OCI-LY3 (cell line): ENCODE results near the gene RELN.

ENCODE experiments used
- H2AFZ ChIP-seq: fragments of 200-600, 300-600 bp; shearing (Covaris generic); 2 replicates; pipeline ENCODE4 v1.6.0; 2014; ENCODE audit warnings: antibody characterized with exemption, low read depth, low read length
- H3K27ac ChIP-seq: fragments of 200-600, 300-600 bp; sonication (generic); 2 replicates; pipeline ENCODE4 v1.5.1; 2014; ENCODE audit warnings: mild to moderate bottlenecking, low read length, moderate library complexity, mixed read lengths
- H3K27me3 ChIP-seq: fragments of 200-600, 300-600 bp; sonication (generic); 2 replicates; pipeline ENCODE4 v1.6.1; 2014; ENCODE audit warnings: low read depth, low read length, mixed read lengths
- H3K36me3 ChIP-seq: fragments of 200-600, 300-600 bp; sonication (generic); replicated peaks from 2 replicates; pipeline ENCODE3; 2014; ENCODE audit warnings: low read depth, low read length, mixed read lengths
- H3K4me1 ChIP-seq: fragments of 300-600, 200-600 bp; sonication (generic); 2 replicates; pipeline ENCODE4 v1.6.1; 2014; ENCODE audit warnings: low read length, mixed read lengths
- H3K4me2 ChIP-seq: fragments of 200-600, 300-600 bp; sonication (generic); 2 replicates; pipeline ENCODE4 v1.6.1; 2014; ENCODE audit warnings: low read length, mixed read lengths
- H3K4me3 ChIP-seq: fragments of 300-600, 200-600 bp; sonication (generic); 2 replicates; pipeline ENCODE4 v1.5.1; 2014; ENCODE audit warnings: antibody characterized with exemption, mild to moderate bottlenecking, low read length, moderate library complexity
- H3K79me2 ChIP-seq: fragments of 300-600, 200-600 bp; shearing (Covaris generic); 2 replicates; pipeline ENCODE4 v1.6.1; 2014; ENCODE audit warnings: mild to moderate bottlenecking, low read length, mixed read lengths
- H3K9ac ChIP-seq: fragments of 300-600, 200-600 bp; shearing (Covaris generic); 2 replicates; pipeline ENCODE4 v1.6.0; 2014; ENCODE audit warnings: mild to moderate bottlenecking, low read length, moderate library complexity
- H3K9me3 ChIP-seq: fragments of 200-600, 300-600 bp; shearing (Covaris generic); 2 replicates; pipeline ENCODE4 v1.6.1; 2014; ENCODE audit warnings: low read length, mixed read lengths; ENCODE audit not compliant: insufficient read depth
- H4K20me1 ChIP-seq: fragments of 200-600, 300-600 bp; sonication (generic); 2 replicates; pipeline ENCODE4 v1.6.1; 2016; ENCODE audit warnings: low read length, mixed read lengths; ENCODE audit not compliant: insufficient read depth
- EZH2phosphoT487 ChIP-seq: fragments of 200-600 bp; shearing (Covaris generic); IDR thresholded peaks from 2 replicates; pipeline ENCODE4 v1.6.1; 2018; ENCODE audit warnings: antibody characterized with exemption, mixed run types, low read depth
- TF ChIP-seq, protein P1 (sequence below): fragments of 200-600, 300-600 bp; sonication (generic); IDR thresholded peaks from 2 replicates; pipeline ENCODE4 v1.5.1; 2014; ENCODE audit warnings: antibody characterized with exemption, low read length, low read depth

RELN gene

DNA sequence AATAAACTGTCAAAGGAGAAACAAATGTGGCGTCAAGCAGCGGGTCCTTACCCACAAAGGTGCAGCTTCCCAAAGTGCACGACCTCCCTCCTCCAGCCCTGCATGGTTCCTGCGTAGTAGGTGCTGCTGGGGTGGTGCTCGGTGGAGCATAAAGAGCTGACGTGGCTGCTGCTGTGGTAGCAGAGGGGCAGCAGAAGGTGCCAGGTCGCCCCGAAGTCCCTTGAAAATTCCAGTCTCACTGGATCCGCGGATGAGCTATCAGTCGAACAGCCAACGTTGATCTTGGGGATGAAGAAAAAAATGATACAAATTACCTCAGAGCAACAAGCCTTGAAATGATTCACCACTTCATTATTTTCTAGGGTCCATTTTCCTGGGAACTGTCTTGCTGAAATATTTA, 438.4 kb downstream of the RELN start:
- TF ChIP-seq, protein P1, sequence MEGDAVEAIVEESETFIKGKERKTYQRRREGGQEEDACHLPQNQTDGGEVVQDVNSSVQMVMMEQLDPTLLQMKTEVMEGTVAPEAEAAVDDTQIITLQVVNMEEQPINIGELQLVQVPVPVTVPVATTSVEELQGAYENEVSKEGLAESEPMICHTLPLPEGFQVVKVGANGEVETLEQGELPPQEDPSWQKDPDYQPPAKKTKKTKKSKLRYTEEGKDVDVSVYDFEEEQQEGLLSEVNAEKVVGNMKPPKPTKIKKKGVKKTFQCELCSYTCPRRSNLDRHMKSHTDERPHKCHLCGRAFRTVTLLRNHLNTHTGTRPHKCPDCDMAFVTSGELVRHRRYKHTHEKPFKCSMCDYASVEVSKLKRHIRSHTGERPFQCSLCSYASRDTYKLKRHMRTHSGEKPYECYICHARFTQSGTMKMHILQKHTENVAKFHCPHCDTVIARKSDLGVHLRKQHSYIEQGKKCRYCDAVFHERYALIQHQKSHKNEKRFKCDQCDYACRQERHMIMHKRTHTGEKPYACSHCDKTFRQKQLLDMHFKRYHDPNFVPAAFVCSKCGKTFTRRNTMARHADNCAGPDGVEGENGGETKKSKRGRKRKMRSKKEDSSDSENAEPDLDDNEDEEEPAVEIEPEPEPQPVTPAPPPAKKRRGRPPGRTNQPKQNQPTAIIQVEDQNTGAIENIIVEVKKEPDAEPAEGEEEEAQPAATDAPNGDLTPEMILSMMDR = no peak
- TF ChIP-seq EZH2phosphoT487 = no peak
- H3K4me2 ChIP-seq = no peak overlapping the region
- H3K9ac ChIP-seq = no peak overlapping the region
- H3K4me1 ChIP-seq = peaks cover 4% of the 10 kb centered on the region; the same call in 1 of the 2 replicates
- H3K79me2 ChIP-seq = no peaks in the 10 kb centered on the region
- no peak overlapping the region for H3K4me3 ChIP-seq
- no peak overlapping the region for H2AFZ ChIP-seq
- H3K9me3 ChIP-seq = no peaks in the 10 kb centered on the region
- no peak overlapping the region for H3K27ac ChIP-seq
- H3K36me3 ChIP-seq = no peaks in the 10 kb centered on the region
- no peaks in the 10 kb centered on the region for H4K20me1 ChIP-seq
- no peaks in the 10 kb centered on the region for H3K27me3 ChIP-seq

GRCh38 chr7:103549786-103550185, 439.7 kb downstream of the RELN start:
- no peaks in the 10 kb centered on the region for H3K9me3 ChIP-seq
- no peak overlapping the region for H3K9ac ChIP-seq
- no peak overlapping the region for H3K27ac ChIP-seq
- no peak overlapping the region for H3K4me2 ChIP-seq
- H3K27me3 ChIP-seq = no peaks in the 10 kb centered on the region
- H3K79me2 ChIP-seq = no peaks in the 10 kb centered on the region
- H2AFZ ChIP-seq = no peak overlapping the region
- TF ChIP-seq, protein P1 = no peak
- TF ChIP-seq EZH2phosphoT487 = no peak
- no peaks in the 10 kb centered on the region for H3K36me3 ChIP-seq
- no peaks in the 10 kb centered on the region for H4K20me1 ChIP-seq
- H3K4me3 ChIP-seq = no peak overlapping the region
- H3K4me1 ChIP-seq = peaks cover 4% of the 10 kb centered on the region; the same call in 1 of the 2 replicates

DNA sequence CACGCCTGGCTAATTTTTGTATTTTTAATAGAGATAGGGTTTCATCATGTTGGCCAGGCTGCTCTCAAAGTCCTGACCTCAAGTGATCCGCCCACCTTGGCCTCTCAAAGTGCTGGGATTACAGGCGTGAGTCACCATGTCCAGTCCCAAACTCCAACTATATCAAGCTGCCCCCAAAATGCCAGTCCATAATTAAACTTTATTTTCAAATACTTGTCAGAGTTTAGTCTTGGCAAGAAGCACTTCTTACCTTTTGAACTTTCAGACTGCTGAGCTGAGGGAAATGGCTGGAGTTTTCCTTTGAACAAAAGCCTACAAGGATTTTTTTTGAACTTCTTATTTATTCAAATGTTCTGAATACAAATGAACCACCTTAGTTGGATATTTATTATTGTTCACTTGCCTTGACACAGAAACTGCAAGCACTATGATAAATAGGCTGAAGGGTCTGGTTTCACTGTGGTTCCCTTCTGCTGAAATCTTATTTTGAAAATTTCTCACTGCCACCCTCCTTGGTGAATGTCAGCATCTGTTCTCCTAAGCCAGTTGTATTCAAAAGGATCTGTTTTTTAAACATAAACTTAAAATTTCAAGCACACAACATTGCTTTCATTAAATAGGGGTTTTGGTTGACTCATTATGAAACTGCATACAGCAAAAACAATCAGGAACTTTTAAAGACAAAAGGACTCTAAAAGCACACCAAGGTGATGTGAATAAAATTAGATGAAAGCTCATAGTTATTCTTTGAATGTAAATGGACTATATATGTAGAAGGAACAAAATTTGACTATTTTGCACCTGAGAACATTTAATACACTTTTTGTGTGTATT, 441.8 kb downstream of the RELN start:
- Histone ChIP-seq H2AFZ (no peak overlapping the region), H3K9me3 (no peaks in the 10 kb centered on the region), H3K27ac (no peak overlapping the region), H3K4me2 (no peak overlapping the region), H3K79me2 (no peaks in the 10 kb centered on the region), H3K4me1 (peaks cover 4% of the 10 kb centered on the region; the same call in 1 of the 2 replicates), H3K4me3 (no peak overlapping the region), H3K27me3 (no peaks in the 10 kb centered on the region), H3K9ac (no peak overlapping the region), H4K20me1 (no peaks in the 10 kb centered on the region), H3K36me3 (no peaks in the 10 kb centered on the region)
- no peak for TF ChIP-seq EZH2phosphoT487
- TF ChIP-seq, protein P1 = no peak

GRCh38 chr7:103542470-103542869, 447.0 kb downstream of the RELN start:
- Histone ChIP-seq H3K9me3 (no peaks in the 10 kb centered on the region), H3K36me3 (no peaks in the 10 kb centered on the region), H3K79me2 (no peaks in the 10 kb centered on the region), H3K4me3 (no peak overlapping the region), H3K27ac (no peak overlapping the region), H3K9ac (no peak overlapping the region), H2AFZ (no peak overlapping the region), H3K4me2 (no peak overlapping the region), H4K20me1 (no peaks in the 10 kb centered on the region), H3K27me3 (no peaks in the 10 kb centered on the region), H3K4me1 (no peaks in the 10 kb centered on the region; the same call in 1 of the 2 replicates)
- TF ChIP-seq EZH2phosphoT487 = no peak
- TF ChIP-seq, protein P1 = no peak
